IgD-negative memory B cell (primary cell): ENCODE results near the gene AGXT. TPM values are rescaled to one million over a fixed set of nuclear protein-coding genes. Genes with fewer than 3 reads are reported as not detected.

ENCODE experiments used
- H3K27ac Mint-ChIP-seq, 3 donors: one replicate each; pipeline ENCODE4 v1.8.0; 2020 to 2022; ENCODE audit warnings: mild to moderate bottlenecking in 3 of 3, mixed read lengths in 3 of 3, moderate library complexity in 1 of 3
- H3K27me3 Mint-ChIP-seq: one replicate; pipeline ENCODE4 v1.8.0; 2021; ENCODE audit warnings: mixed read lengths
- H3K36me3 Mint-ChIP-seq: one replicate; pipeline ENCODE4 v1.8.0; 2020; ENCODE audit warnings: mild to moderate bottlenecking, mixed read lengths
- H3K4me1 Mint-ChIP-seq, 3 donors: one replicate each; pipeline ENCODE4 v1.8.0; 2020 to 2022; ENCODE audit warnings: mixed read lengths in 3 of 3, mild to moderate bottlenecking in 1 of 3
- H3K4me3 Mint-ChIP-seq, 4 donors: one replicate each; pipeline ENCODE4 v1.8.0; 2020 to 2022; ENCODE audit warnings: mild to moderate bottlenecking in 4 of 4, mixed read lengths in 4 of 4, moderate library complexity in 3 of 4
- H3K9me3 Mint-ChIP-seq, 3 donors: one replicate each; pipeline ENCODE4 v1.8.0; 2020 to 2021; ENCODE audit warnings: mixed read lengths in 3 of 3, mild to moderate bottlenecking in 1 of 3
- polyA plus RNA-seq: library from polyadenylated mRNA; unstranded; fragments of 300-500 nt; fragmentation: Illumina TruSeq; gene quantifications from one replicate; pipeline ENCODE4 v1.2.3, GENCODE V29; 2021

The AGXT gene
- polyA plus RNA-seq, 1 donor from 2014 or later = not detected

DNA sequence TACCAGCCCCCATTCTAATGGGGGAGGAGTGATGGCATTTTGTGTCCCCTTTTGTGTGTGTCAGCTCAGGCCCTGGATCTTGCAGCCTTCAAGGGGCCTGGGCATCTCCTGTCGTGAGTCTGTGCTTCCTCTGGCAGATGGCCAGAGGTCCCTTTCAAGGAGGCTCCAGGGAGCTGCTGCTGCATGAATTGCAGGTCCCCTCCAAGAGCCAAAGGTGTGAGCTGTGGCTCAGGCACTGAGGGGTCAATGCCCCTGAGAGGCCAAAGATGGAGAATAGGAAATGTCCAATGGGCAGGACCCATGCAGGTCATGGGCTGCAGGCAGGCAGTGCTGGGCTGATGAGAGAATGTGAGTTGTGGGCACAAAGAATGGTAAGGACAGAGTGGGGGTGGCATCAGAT is 16.9 kb downstream of the AGXT start:
- H3K4me1 Mint-ChIP-seq = peaks cover 0 to 3% (median 0%) of the 10 kb centered on the region in 3 donors
- peaks cover 6% of the 10 kb centered on the region for H3K27me3 Mint-ChIP-seq
- peaks cover 0 to 2% (median 0%) of the 10 kb centered on the region in 3 donors for H3K9me3 Mint-ChIP-seq
- peak overlapping the region in 1 of 3 donors; percentile 26 for H3K27ac Mint-ChIP-seq
- no peaks in the 10 kb centered on the region for H3K36me3 Mint-ChIP-seq
- no peak overlapping the region for H3K4me3 Mint-ChIP-seq

DNA sequence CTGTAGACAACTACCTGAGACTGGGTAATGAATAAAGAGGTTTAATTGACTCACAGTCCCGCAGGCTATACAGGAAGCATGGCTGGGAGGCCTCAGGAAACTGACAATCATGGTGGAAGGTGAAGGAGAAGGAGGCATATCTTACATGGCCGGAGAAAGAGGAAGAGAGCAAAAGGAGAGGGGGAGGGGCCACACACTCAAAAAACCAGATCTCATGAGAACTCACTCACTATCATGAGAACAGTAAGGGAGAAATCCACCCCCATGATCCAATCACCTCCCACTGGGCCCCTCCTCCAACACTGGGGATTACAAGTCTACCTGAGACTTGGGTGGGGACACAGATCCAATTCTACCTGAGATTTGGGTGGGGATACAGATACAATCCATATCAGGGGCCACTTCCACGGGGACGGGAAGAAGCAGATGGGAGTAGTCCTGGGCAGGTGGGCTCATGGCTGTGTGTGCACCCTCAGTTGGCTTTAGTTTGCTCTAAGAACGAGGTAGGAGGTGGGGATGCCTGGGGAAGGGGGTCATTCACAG is 17.5 kb downstream of the AGXT start:
- H3K9me3 Mint-ChIP-seq = peaks cover 0 to 2% (median 0%) of the 10 kb centered on the region in 3 donors
- H3K4me1 Mint-ChIP-seq = peaks cover 0 to 3% (median 0%) of the 10 kb centered on the region in 3 donors
- H3K4me3 Mint-ChIP-seq = no peak overlapping the region
- no peak overlapping the region for H3K27ac Mint-ChIP-seq
- no peaks in the 10 kb centered on the region for H3K36me3 Mint-ChIP-seq
- H3K27me3 Mint-ChIP-seq = peaks cover 6% of the 10 kb centered on the region

DNA sequence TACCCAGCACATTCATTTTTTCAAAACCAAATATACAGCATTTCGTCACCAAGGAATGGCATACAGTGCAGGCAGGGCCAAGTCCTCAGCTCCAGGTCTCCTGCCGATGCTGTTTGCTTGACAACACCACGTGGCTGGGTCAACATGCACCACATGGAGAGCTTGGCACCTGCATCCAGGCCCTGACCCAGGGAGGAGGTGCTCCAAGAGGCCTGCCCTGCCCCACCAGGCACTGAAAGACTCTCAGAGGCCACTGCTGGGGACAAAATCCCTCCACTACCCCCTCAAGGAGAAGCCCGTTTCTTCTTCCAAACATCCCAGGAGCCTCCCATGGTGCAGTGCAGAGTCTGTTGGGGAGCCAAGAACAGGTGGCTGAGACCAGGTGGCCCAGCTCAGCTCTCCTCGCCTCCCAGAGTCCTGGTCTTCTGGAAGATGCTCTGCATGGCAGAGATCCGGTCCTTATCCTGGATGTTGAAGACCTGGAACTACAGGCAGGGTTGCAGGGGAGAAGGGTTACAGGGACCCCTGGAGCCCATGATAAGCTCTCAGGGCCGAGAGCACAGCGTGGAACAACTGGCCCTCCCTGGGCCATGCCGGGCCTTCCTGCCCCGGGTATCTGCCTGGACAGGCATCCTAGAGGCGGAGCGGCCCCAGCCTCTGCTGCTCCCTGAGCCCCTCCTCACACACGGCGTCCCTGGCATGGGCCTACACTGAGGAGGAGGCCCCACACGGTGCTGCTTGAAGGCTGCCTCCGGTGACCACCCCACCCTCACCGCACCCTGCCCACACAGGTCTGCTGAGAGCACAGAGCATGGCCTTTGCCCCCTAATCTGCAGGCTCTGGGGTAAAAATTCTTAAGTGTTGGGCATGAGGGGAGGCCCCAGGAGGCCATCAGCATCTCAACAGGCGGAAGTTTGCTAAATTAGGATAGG is 18.3 kb downstream of the AGXT start:
- Mint-ChIP-seq H3K27ac (no peak overlapping the region), H3K36me3 (no peaks in the 10 kb centered on the region), H3K4me3 (no peak overlapping the region), H3K4me1 (peaks cover 0 to 3% (median 0%) of the 10 kb centered on the region in 3 donors), H3K27me3 (peaks cover 6% of the 10 kb centered on the region), H3K9me3 (peaks cover 0 to 2% (median 0%) of the 10 kb centered on the region in 3 donors)

DNA sequence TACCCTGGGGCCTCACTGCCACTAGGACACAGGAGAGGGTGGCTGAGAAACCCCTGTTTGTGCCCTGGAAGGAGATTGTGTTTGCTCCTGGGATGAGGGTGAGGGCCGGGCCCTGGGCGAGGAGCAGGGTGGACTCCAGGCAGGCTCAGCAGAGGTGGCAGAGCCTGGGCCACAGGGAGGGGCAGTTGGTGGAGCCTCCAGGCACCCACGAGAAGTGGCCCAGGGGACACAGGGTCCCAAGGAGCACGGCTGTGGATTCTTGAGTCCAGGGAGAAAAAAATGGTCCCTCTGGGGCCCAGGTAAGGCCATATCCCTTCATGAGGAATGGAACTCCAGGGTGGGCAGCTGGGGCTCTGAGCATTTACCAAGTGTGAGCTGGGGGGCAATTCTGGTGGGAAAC is 19.0 kb downstream of the AGXT start:
- Mint-ChIP-seq H3K9me3 (peaks cover 0 to 2% (median 0%) of the 10 kb centered on the region in 3 donors), H3K4me3 (no peak overlapping the region), H3K27me3 (peaks cover 6% of the 10 kb centered on the region), H3K4me1 (peaks cover 0 to 3% (median 0%) of the 10 kb centered on the region in 3 donors), H3K36me3 (no peaks in the 10 kb centered on the region), H3K27ac (no peak overlapping the region)

DNA sequence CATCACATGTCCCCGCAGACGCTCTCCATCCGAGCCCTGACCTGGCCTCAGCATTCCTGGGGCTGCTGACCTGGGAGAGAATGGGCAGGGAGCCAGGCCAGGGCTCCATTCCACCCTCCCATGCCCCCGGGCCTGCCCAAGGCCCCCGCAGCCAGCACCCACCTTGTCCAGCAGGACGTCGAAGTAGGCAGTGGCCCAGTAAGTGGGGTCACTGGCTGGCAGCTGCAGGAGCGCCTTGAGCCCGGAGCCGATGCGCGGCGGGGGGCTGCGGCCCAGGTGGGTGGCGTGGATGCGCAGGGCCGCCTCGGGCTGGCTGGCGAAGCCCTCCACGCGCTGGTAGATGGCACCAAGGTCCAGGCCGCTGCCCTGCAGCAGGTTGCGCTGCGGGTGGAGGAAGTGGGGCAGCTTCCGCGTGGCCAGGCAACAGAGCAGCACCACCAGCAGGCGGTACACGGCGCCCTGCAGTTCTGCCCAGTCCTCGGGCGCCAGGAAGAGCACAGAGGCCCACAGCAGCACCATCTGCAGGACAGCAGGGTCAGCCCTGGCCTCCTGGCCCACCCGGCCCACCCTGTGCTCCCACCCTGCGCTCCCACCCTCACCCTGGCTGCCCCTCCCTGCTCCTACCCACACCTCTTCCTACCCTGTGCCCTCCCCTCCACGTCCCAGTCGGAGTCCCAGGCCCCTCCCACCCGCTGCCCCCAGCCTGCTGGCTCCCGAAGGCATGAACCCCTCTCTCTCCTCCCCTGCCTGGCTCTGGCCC is 19.7 kb downstream of the AGXT start:
- H3K4me1 Mint-ChIP-seq = peaks cover 0 to 3% (median 0%) of the 10 kb centered on the region in 3 donors
- no peak overlapping the region for H3K4me3 Mint-ChIP-seq
- H3K27ac Mint-ChIP-seq = no peak overlapping the region
- H3K9me3 Mint-ChIP-seq = peaks cover 0 to 2% (median 0%) of the 10 kb centered on the region in 3 donors
- peaks cover 6% of the 10 kb centered on the region for H3K27me3 Mint-ChIP-seq
- no peaks in the 10 kb centered on the region for H3K36me3 Mint-ChIP-seq

DNA sequence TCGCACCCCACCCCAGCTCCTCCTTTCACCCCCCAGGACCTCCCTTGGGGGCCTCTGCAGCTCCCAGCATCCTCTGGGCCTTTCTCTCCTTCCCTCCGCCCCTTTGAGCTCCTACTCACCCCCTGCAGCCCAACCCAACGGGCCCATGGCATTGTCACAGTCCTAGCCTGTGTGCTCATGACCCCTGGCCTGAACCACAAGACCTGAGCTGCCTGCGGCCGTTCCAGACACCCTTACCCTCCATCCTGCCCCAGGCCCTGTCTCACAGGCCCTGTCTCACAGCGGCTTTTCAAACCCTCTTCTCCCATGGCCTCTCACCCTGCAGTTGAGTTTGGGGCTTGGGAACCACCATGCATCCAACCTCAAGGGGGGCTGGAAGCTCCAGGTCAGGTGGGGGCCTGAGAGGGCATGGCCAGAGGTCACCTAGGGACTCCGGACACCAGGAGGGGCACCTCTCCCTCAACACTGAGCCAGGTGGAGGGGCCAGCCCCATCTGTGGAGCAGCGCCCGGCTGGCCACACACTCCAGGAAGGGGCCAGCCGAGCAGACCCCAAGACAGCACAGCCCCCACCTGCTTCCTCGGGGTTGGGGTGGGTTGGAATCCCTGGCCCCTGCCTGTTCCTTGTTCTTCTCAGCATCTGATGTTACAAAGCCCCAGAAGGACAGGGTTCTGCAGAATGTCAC is 20.4 kb downstream of the AGXT start:
- no peak overlapping the region for H3K4me3 Mint-ChIP-seq
- H3K4me1 Mint-ChIP-seq = peaks cover 0 to 4% (median 0%) of the 10 kb centered on the region in 3 donors
- no peak overlapping the region for H3K27ac Mint-ChIP-seq
- H3K27me3 Mint-ChIP-seq = peaks cover 6% of the 10 kb centered on the region
- H3K9me3 Mint-ChIP-seq = peaks cover 0 to 2% (median 0%) of the 10 kb centered on the region in 3 donors
- H3K36me3 Mint-ChIP-seq = no peaks in the 10 kb centered on the region

DNA sequence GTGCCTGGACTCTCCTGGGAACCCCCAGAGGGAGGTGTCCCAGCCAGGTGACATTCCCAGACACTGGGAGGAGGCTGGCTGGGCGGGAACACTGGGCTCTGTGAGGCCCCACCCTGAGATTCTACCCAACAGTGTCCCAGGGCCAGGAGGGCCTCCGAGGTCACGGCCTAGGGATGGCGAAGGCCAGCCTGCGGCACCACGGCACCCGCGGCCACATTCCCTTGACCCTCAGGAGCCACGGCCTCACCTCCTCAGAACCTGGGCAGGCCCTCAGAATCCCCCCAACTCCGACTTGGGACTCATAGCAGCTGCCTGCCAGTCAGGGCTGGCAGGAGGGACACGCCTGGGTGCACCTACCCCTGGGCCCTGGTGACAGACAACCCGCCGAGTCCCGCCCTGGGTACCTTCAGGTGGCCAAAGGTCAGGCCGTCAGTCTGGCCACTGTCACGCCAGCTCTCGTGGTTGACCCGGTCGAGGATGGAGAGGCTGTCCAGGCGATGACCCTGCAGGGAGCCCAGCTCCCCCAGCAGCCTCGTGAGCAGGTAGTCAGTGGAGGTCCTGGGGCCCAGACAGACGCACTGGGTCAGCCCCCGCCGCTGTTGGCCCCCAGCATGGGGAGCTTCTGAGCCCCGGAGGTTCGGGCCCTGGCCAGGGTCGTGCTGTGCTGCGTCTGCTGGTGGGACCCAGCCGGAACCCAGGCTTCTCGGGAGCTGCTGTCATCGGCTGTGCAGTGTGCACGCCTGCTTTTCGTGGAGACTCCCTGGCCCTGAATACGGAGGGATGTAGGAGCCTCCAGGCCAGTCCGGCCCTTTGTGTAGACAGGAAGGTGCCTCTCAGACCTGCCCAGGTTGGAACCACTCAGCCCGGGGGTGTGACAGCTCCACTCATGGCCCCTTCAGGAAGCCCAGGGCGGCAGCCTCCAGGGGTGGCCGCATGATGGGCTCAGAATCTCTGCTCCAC is 21.3 kb downstream of the AGXT start:
- Mint-ChIP-seq H3K9me3 (peaks cover 0 to 2% (median 0%) of the 10 kb centered on the region in 3 donors), H3K36me3 (no peaks in the 10 kb centered on the region), H3K4me3 (no peak overlapping the region), H3K27ac (no peak overlapping the region), H3K27me3 (peaks cover 6% of the 10 kb centered on the region), H3K4me1 (peaks cover 0 to 4% (median 0%) of the 10 kb centered on the region in 3 donors)

DNA sequence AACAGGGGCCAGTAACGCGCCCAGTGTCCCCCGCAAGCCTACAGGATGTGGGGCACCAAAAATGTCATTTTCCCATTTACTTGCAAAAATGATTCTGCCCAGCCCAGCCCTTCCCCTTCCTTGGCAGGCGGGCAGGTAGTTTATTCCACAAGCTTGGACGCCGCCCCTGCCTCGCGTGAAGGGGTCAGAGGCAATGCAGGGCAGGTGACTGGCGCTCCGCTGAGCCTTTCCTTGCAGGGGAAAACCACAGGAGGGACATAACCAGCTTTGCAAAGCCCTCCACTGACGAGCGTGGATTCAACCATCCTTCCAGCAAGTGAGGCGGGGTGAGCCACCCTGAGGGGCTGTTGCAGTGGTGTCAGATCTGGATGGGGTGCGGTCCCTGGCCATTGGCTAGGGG is 22.1 kb downstream of the AGXT start:
- H3K4me3 Mint-ChIP-seq = no peak overlapping the region
- H3K27me3 Mint-ChIP-seq = peaks cover 5% of the 10 kb centered on the region
- no peaks in the 10 kb centered on the region for H3K36me3 Mint-ChIP-seq
- H3K9me3 Mint-ChIP-seq = no peaks in the 10 kb centered on the region
- H3K27ac Mint-ChIP-seq = no peak overlapping the region
- H3K4me1 Mint-ChIP-seq = peaks cover 0 to 4% (median 0%) of the 10 kb centered on the region in 3 donors

DNA sequence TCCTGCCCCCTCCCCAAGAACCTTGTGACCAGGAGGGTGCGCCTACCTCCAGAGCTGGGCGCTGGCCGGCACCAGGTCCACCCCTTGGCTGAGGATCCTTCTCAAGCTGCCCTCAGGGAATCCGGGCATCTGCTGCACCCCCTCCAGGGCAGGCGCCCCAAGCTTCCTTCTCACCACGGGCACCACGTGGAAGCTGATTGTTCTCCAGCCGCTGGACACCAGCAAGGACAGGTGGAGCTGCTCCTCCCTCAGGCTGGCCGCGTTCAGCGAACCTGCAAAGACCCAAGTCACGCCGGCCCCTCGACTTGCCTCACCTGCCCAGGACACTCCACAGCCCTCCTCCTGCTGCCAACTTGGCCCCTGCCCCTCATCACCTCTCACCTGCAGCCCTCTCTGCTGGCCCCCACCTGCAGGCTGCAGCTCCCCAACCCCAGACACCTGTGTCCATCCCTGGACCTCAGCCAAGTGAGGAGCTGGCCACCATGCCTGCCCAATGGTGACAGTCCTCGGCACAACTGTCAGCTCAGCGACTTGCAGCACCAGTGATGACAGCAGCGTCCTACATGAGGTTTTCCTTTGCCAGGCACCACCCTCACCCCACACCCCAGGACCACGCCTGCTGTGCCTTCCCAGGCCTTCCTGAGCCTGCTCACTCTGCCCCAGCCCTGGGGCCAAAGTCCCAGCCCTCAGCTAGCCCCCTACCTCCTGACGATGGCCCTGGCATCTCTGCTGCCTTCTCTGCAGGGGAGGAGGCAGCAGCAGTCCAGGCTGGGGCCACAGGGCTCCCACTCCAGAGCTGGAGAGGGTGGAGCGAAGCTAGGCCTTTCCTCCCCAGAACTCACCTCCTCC is 23.1 kb downstream of the AGXT start:
- Mint-ChIP-seq H3K4me3 (no peak overlapping the region), H3K4me1 (peaks cover 0 to 2% (median 0%) of the 10 kb centered on the region in 3 donors), H3K9me3 (no peaks in the 10 kb centered on the region), H3K36me3 (no peaks in the 10 kb centered on the region), H3K27ac (no peak overlapping the region), H3K27me3 (peaks cover 2% of the 10 kb centered on the region)

DNA sequence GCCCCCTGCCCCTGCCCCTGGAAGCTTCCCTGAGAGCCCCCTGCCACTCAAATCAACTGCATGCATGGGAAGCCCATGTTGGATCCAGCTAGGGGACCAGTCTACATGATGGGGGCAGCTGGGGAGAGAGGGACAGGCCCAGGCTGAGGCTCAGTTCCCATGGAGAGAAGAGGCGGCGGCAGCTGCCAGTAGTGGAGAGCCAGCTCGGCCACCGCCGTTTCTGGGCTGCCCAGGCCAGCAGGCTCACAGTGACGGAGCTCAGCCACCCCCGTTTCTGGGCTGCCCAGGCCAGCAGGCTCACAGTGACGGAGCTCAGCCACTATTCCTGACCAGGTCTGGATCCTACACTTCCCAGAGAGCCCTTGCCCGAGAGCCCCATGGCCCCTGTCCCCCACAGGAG is 23.7 kb downstream of the AGXT start:
- Mint-ChIP-seq H3K4me3 (no peak overlapping the region), H3K27me3 (peaks cover 2% of the 10 kb centered on the region), H3K27ac (no peak overlapping the region), H3K36me3 (no peaks in the 10 kb centered on the region), H3K9me3 (no peaks in the 10 kb centered on the region), H3K4me1 (peaks cover 0 to 2% (median 0%) of the 10 kb centered on the region in 3 donors)

DNA sequence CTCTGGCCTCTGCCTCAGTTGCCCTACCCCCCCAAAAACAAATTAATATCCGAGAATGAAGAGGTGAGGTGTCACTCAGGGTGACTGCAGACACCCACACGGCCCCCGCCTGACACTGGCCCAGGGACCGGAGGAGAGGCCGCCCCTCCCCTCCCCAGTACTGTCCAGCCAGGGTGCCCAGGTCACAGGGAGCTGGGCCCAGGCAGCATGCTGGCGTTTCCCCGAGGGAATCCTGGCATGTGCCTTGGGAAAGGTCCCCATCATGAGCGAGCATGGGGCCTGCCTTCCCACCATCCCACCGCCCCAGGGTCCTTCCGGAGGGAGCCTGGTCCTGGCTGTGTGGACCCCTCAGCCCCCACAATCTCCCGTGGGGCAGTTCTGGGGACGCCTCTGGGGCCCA is 24.3 kb downstream of the AGXT start:
- no peaks in the 10 kb centered on the region for H3K9me3 Mint-ChIP-seq
- no peak overlapping the region for H3K4me3 Mint-ChIP-seq
- no peaks in the 10 kb centered on the region for H3K36me3 Mint-ChIP-seq
- H3K4me1 Mint-ChIP-seq = peaks cover 0 to 2% (median 0%) of the 10 kb centered on the region in 3 donors
- H3K27ac Mint-ChIP-seq = no peak overlapping the region
- peaks cover 2% of the 10 kb centered on the region for H3K27me3 Mint-ChIP-seq

DNA sequence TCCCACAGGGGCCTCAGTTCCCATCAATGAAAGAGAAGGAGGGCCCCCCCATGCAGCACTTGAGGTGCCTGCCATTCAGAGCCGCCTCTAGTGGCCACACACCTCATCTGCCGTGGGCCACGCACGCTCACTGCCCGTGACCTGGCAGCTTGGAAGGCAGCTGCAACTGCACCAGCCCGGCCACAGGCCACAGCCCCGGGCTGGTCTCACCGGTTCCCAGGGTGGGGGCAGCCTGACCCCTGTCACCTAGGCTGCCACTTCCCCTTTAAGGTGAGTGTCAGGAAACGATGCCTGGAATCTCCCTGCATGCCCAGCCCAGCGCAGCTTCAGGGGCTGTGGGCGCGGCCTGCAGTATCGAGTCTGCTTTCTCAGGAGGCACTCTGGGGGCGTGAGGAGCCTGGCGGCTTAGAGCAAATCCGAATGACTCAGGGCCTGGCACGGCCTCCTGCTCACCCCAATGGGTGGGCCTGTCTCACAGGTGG is 24.8 kb downstream of the AGXT start:
- Mint-ChIP-seq H3K27ac (no peak overlapping the region), H3K36me3 (no peaks in the 10 kb centered on the region), H3K27me3 (peaks cover 2% of the 10 kb centered on the region), H3K4me3 (peak overlapping the region in 2 of 4 donors; percentile 32 to 48), H3K4me1 (peaks cover 0 to 2% (median 0%) of the 10 kb centered on the region in 3 donors), H3K9me3 (no peaks in the 10 kb centered on the region)

DNA sequence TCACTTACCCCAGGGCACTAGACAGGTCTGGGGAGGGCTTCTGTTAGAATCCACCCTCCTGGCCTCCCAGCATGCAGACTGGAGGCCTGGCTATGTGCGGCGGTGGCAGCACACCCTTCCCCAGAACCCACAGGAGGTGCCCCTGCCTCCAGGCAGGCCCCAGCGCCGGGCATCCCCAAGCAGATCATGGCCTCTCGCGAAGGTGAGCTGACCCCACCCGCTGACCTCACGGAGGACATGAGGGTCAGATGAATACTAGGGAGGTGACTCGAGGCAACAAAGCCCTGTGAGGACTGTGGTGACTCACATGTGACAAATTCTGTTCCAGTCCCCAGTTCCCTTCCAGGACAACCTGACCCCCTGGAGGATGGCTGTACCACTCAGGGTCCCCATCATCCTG is 25.4 kb downstream of the AGXT start:
- Mint-ChIP-seq H3K36me3 (no peaks in the 10 kb centered on the region), H3K9me3 (no peaks in the 10 kb centered on the region), H3K4me3 (no peak overlapping the region), H3K27ac (no peak overlapping the region), H3K27me3 (peaks cover 2% of the 10 kb centered on the region), H3K4me1 (peaks cover 0 to 2% (median 0%) of the 10 kb centered on the region in 3 donors)
